NT2/D1 (cell line): ENCODE results near the gene PDE6C.

ENCODE experiments used
- DNase-seq: peaks from one replicate; pipeline ENCODE4 v3.0.0-alpha.2; 2011; ENCODE audit warnings: low read depth, low spot score
- H3K27me3 ChIP-seq: 2 replicates; pipeline ENCODE4 v1.6.0; 2011; ENCODE audit warnings: mild to moderate bottlenecking; ENCODE audit not compliant: insufficient read length, insufficient read depth
- H3K36me3 ChIP-seq: 2 replicates; pipeline ENCODE4 v1.6.1; 2011; ENCODE audit warnings: mild to moderate bottlenecking, low read length, mixed read lengths; ENCODE audit not compliant: insufficient read depth, insufficient read length
- H3K4me1 ChIP-seq: 2 replicates; pipeline ENCODE4 v1.5.1; 2011; ENCODE audit not compliant: insufficient read depth, insufficient read length
- H3K4me3 ChIP-seq: 2 replicates; pipeline ENCODE4 v1.5.1; 2011; ENCODE audit warnings: low read depth; ENCODE audit not compliant: insufficient read length
- H3K9ac ChIP-seq: 2 replicates; pipeline ENCODE4 v1.6.0; 2011; ENCODE audit warnings: low read depth; ENCODE audit not compliant: insufficient read length
- H3K9me3 ChIP-seq: 2 replicates; pipeline ENCODE4 v1.5.1; 2011; ENCODE audit warnings: mild to moderate bottlenecking, low read length; ENCODE audit not compliant: insufficient read depth
- SUZ12 ChIP-seq: IDR thresholded peaks from 2 replicates; pipeline ENCODE4 v1.6.1; 2011; ENCODE audit not compliant: insufficient read length, insufficient read depth; ENCODE audit errors: extremely low read depth
- YY1 ChIP-seq: IDR thresholded peaks from 2 replicates; pipeline ENCODE4 v1.6.1; 2011; ENCODE audit not compliant: insufficient read length, insufficient read depth
- ZNF274 ChIP-seq: IDR thresholded peaks from 2 replicates; pipeline ENCODE4 v1.6.1; 2011; ENCODE audit warnings: mild to moderate bottlenecking, low read depth, low read length

The PDE6C gene

DNA sequence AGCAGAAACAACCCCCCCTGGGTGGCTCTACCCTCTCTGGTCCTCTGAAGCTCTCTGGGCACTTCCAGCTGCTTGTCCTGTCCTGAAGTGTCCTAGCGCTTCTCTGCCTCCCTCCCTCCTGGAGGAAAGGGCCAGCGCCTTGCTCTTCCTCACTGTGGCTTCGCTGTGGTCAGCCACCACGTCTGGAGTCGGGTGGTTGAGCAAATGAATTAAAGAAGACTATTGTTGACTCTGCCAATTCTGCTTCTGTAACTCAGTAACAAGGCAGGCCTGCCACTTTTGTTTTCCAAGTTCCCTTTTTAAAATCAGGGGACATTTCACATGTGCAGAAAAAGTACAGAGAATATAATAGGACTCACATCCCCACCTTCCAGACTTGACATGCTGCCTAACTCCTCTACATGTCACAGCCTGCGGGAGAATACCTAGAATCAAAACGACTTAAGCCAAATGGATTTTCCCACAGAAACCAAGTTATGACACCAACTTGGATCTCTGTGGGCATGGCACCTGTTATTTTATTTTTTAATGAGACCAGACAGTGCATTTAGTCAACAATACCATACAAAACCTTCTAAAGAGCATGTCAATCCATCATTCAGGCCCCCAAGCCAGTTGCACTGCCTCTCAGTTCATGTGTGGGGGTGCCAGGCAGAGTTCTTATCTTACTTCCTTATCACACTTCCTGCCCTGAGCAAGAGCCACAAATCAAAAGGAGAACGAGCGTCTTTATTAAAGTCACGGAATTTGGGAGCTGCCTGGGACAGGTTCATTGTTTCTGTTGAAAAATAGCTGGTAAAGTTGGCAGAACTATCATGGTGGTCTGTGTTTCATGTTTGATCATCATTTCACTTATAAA lies 39.1 kb upstream of the PDE6C start:
- Histone ChIP-seq H3K9ac (no peak overlapping the region), H3K27me3 (peaks cover 27% of the 10 kb centered on the region), H3K36me3 (no peaks in the 10 kb centered on the region), H3K4me1 (no peaks in the 10 kb centered on the region), H3K4me3 (no peak overlapping the region), H3K9me3 (no peaks in the 10 kb centered on the region)
- DNase-seq, result no peak
- TF ChIP-seq ZNF274, result no peak
- TF ChIP-seq YY1, result no peak
- no peak for TF ChIP-seq SUZ12

DNA sequence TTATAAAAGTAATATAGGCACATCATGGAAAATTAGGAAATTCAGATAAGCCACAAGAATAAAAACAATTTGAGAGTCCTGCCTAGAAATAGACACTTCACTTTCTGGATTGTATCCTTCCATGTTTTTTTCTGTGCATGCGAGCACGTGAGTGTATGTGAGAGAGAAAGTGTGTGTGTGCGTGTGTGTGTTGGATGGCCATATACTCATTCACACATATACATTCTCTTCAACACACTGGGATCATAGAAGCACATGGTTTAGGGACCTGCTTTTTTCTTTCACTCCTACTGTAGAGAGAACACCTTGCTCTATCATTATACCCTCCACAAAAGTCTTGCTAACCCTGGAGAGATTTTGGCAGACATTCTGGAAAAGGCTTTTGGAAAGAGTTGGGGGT lies 38.4 kb upstream of the PDE6C start:
- no peak overlapping the region for H3K4me3 ChIP-seq
- no peaks in the 10 kb centered on the region for H3K9me3 ChIP-seq
- no peaks in the 10 kb centered on the region for H3K4me1 ChIP-seq
- DNase-seq, result no peak
- H3K27me3 ChIP-seq, result peaks cover 21% of the 10 kb centered on the region
- TF ChIP-seq SUZ12 (no peak), ZNF274 (no peak), YY1 (no peak)
- H3K9ac ChIP-seq, result no peak overlapping the region
- no peaks in the 10 kb centered on the region for H3K36me3 ChIP-seq

DNA sequence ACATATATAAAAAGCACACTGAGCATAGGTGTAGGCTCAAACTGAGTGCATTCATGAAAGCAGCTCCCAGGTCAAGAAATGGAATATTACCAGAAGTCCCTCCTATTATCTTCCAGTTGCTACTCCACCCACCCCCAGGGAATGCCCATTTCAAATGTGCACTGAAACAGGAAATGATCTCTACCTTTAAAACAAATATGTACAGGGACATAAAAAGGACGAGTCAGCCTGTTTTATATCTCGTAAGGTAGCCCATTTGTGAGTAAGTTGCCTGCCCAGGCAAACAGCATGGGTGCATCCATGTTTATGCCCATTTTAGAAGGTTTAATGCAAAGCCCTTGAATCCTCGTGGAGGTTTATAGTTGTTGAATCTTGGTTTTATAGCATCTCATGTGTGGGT lies 35.4 kb upstream of the PDE6C start:
- H3K9ac ChIP-seq, result no peak overlapping the region
- H3K27me3 ChIP-seq, result peaks cover 3% of the 10 kb centered on the region
- TF ChIP-seq SUZ12 (no peak), ZNF274 (no peak), YY1 (no peak)
- no peaks in the 10 kb centered on the region for H3K9me3 ChIP-seq
- H3K4me3 ChIP-seq, result no peak overlapping the region
- H3K36me3 ChIP-seq, result no peaks in the 10 kb centered on the region
- H3K4me1 ChIP-seq, result no peaks in the 10 kb centered on the region
- DNase-seq, result no peak

DNA sequence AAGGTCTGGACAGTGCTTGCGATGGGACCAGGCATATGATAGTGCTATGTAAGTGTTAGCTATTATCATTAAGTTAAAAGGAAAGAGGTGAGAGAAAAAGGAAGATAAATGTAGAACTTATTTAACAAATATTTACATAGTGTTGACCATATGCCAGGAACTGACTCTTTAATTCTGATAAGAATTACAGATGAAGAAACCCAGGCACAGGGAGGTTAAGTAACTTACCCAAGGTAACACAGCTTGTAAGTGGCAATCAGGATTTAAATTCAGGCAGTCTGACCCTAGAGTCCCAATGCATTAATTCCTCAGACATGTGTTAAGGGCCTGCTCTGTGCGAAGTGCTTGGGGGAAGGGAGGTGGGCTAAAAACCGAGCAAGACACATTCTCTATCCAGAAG lies 34.8 kb upstream of the PDE6C start:
- no peaks in the 10 kb centered on the region for H3K9me3 ChIP-seq
- no peak overlapping the region for H3K9ac ChIP-seq
- no peaks in the 10 kb centered on the region for H3K4me1 ChIP-seq
- H3K4me3 ChIP-seq, result no peak overlapping the region
- TF ChIP-seq ZNF274, result no peak
- TF ChIP-seq SUZ12, result no peak
- no peak for TF ChIP-seq YY1
- no peaks in the 10 kb centered on the region for H3K27me3 ChIP-seq
- H3K36me3 ChIP-seq, result no peaks in the 10 kb centered on the region
- DNase-seq, result no peak

DNA sequence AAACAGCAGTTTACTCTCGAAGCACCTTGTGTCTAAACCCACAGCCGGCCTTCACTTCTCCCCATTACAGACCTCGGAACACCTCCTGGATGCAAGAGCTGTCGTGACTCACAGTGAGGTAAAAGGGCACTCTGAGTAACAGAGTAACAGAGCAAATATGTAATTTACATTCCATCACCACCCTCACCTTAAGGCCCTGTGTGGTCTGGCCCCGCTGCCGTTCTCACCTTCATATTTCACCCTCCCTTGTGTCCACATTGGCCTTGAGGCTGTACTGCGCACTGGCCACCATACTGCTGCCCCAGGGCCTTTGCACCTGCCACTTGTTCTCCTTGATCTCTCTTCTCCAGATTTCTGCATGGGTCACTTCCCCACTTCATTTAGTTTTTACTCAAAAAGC lies 33.2 kb upstream of the PDE6C start:
- Histone ChIP-seq H3K9me3 (no peaks in the 10 kb centered on the region), H3K27me3 (no peaks in the 10 kb centered on the region), H3K4me3 (no peak overlapping the region), H3K4me1 (no peaks in the 10 kb centered on the region), H3K9ac (no peak overlapping the region), H3K36me3 (no peaks in the 10 kb centered on the region)
- no peak for TF ChIP-seq ZNF274
- no peak for TF ChIP-seq YY1
- no peak for TF ChIP-seq SUZ12
- DNase-seq, result no peak

DNA sequence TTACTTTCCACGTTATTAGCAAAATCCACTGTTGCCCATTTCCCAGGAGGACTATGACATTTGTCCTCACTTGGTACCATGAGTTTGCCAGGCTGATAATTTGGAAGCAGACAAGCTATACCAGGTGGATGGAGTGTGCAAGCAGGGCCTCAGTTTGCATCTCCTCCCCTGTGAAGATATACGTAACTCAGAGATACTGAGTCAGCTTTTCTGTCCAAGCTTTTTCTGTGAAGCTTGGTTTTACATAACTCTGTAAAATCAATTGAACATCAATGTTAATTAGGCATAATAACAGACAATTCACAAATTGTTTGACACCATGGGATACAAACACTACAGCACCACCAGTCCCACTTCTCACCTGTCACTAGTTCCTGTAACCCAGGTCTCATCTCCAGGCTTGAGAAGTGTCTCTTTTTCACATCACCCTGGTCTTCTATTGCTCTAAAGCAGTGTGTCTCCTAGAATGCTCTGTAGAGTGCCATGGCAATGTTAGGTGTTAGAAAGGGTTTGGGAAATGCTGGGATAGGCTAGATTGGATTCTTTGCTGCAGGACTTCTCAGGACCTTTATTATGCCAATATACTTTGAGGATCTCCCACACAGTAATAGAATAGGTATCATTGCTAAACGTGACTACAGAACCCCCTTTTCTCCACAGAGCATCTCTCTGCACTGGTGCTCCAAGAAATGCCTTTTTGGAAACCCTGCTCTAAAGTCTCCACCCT lies 32.2 kb upstream of the PDE6C start:
- H3K9me3 ChIP-seq, result no peaks in the 10 kb centered on the region
- no peak for TF ChIP-seq ZNF274
- H3K36me3 ChIP-seq, result no peaks in the 10 kb centered on the region
- H3K27me3 ChIP-seq, result no peaks in the 10 kb centered on the region
- no peak overlapping the region for H3K9ac ChIP-seq
- H3K4me1 ChIP-seq, result no peaks in the 10 kb centered on the region
- no peak overlapping the region for H3K4me3 ChIP-seq
- DNase-seq, result no peak

DNA sequence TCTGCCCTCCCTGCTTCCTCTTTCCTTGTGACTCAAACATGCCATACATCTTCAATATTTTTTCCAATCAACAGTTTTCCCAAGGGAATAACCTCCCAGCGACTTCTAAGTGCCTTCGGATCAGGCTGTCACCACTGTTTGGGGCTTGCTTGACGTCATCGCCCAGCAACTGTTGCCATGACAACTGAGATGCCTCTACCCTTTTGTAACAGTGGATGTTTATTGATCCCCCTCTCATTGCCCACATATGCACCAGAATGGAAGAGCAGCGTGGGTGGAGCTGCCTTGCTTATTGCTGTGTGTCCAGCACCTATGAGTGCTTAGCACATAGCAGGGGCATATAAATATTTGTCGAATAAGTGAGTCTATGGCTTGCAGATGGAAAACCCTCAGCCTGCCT lies 31.5 kb upstream of the PDE6C start:
- H3K4me3 ChIP-seq, result no peak overlapping the region
- H3K27me3 ChIP-seq, result no peaks in the 10 kb centered on the region
- TF ChIP-seq YY1 (no peak), ZNF274 (no peak), SUZ12 (no peak)
- H3K4me1 ChIP-seq, result no peaks in the 10 kb centered on the region
- no peaks in the 10 kb centered on the region for H3K9me3 ChIP-seq
- H3K9ac ChIP-seq, result no peak overlapping the region
- H3K36me3 ChIP-seq, result no peaks in the 10 kb centered on the region
- peak; percentile 55 for DNase-seq

DNA sequence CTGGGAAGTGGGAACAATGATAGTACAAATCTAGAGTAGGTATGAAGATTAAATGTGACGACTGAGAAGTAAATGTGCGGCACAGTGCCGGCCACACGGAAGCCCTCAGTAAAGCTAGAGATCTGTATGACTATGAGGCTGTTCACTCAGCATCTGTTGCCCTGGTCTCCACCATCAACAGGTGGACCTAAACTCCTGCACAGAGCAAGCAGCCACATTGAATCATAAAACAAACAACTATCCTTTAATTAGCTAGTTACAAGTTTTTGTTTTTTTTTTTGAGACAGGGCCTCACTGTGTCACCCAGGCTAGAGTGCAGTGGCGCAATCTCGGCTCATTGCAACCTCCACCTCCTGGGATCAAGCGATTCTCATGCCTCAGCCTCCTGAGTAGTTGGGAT lies 27.9 kb upstream of the PDE6C start:
- no peak for DNase-seq
- H3K4me1 ChIP-seq, result no peaks in the 10 kb centered on the region
- no peaks in the 10 kb centered on the region for H3K36me3 ChIP-seq
- TF ChIP-seq SUZ12 (no peak), ZNF274 (no peak), YY1 (no peak)
- H3K27me3 ChIP-seq, result no peaks in the 10 kb centered on the region
- no peak overlapping the region for H3K4me3 ChIP-seq
- H3K9me3 ChIP-seq, result no peaks in the 10 kb centered on the region
- no peak overlapping the region for H3K9ac ChIP-seq
